ENCODE measurements around the gene NUP98.

NUP98 gene

GRCh38 chr11:3635641-3636375 lies 161.5 kb downstream of the NUP98 start:
- TF ChIP-seq, protein P1, sequence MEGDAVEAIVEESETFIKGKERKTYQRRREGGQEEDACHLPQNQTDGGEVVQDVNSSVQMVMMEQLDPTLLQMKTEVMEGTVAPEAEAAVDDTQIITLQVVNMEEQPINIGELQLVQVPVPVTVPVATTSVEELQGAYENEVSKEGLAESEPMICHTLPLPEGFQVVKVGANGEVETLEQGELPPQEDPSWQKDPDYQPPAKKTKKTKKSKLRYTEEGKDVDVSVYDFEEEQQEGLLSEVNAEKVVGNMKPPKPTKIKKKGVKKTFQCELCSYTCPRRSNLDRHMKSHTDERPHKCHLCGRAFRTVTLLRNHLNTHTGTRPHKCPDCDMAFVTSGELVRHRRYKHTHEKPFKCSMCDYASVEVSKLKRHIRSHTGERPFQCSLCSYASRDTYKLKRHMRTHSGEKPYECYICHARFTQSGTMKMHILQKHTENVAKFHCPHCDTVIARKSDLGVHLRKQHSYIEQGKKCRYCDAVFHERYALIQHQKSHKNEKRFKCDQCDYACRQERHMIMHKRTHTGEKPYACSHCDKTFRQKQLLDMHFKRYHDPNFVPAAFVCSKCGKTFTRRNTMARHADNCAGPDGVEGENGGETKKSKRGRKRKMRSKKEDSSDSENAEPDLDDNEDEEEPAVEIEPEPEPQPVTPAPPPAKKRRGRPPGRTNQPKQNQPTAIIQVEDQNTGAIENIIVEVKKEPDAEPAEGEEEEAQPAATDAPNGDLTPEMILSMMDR (IDR thresholded peaks at IDR 0.05): no peak

GRCh38 chr11:3632070-3632660 lies 165.2 kb downstream of the NUP98 start:
- TF ChIP-seq, protein P1 (IDR thresholded peaks at IDR 0.05): no peak

DNA sequence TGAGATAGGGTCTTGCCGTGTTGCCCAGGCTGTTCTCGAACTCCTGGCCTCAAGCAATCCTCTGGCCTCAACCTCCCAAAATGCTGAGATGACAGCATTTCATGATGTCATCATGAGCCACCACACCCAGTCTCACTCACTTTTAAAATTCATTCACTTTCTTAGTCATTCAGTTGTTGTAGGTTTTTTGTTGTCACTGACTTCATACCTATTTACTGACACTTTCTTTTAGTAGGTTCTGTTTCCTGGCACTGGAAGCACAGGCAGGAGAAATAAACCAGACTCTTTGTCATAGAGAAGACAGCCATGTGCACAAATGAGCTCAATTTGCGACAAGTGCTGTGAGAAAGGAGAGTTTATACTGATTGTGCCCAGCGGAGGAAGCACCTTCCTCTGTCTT lies 166.0 kb downstream of the NUP98 start:
- TF ChIP-seq, protein P1 (IDR thresholded peaks at IDR 0.05): no peak

DNA sequence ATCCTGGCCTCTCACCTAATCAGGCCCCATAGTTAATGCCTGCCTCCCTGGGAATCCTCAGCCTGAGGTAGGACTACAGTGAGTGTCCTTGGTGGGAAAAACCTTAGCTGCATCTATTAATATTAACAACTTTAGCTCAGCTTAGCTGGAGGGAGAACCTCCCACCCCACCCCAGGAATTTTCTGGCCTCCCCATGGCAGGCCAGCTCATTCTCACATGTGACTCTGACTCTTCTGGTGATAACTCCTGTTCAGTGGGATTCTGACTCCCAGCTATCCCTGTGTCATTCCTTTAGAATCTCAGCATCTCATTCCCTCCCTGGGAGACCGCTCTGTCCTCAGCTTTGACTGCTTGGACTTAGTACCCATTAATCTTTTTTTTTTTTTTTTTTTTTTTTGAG lies 170.1 kb downstream of the NUP98 start:
- TF ChIP-seq, protein P1 (IDR thresholded peaks at IDR 0.05): no peak

GRCh38 chr11:3626250-3626960 lies 170.9 kb downstream of the NUP98 start:
- TF ChIP-seq, protein P1 (IDR thresholded peaks at IDR 0.05): no peak
